HG03108 (cell line): Measurements from ENCODE around the gene EEFSEC.

Experiments
- ATAC-seq: cut with Tn5 transposase; IDR thresholded peaks from one replicate; pipeline ENCODE4 v1.9.1; 2021; ENCODE audit warnings: moderate library complexity; ENCODE audit not compliant: unreplicated experiment

The EEFSEC gene

GRCh38 chr3:128311441-128311844 lies 158.2 kb downstream of the EEFSEC start:
- no peak for ATAC-seq

- ATAC-seq: no peak
Measured at GRCh38 chr3:128312271-128312670, 159.0 kb downstream of the EEFSEC start.

- no peak for ATAC-seq
Measured at GRCh38 chr3:128313071-128313725, 159.9 kb downstream of the EEFSEC start.

GRCh38 chr3:128313935-128314334 lies 160.7 kb downstream of the EEFSEC start:
- no peak for ATAC-seq

- ATAC-seq: no peak
Measured at GRCh38 chr3:128315313-128315712, 162.0 kb downstream of the EEFSEC start.

- no peak for ATAC-seq
Measured at GRCh38 chr3:128316481-128316891, 163.2 kb downstream of the EEFSEC start.

- no peak for ATAC-seq
Measured at GRCh38 chr3:128317101-128317697, 163.9 kb downstream of the EEFSEC start.

- no peak for ATAC-seq
Measured at GRCh38 chr3:128317698-128318231, 164.5 kb downstream of the EEFSEC start.

- no peak for ATAC-seq
Measured at GRCh38 chr3:128318275-128318941, 165.1 kb downstream of the EEFSEC start.

GRCh38 chr3:128319107-128319506 lies 165.8 kb downstream of the EEFSEC start:
- ATAC-seq: no peak

GRCh38 chr3:128319741-128320141 lies 166.5 kb downstream of the EEFSEC start:
- no peak for ATAC-seq

- ATAC-seq: no peak
Measured at GRCh38 chr3:128320551-128321340, 167.5 kb downstream of the EEFSEC start.

GRCh38 chr3:128321418-128321817 lies 168.1 kb downstream of the EEFSEC start:
- no peak for ATAC-seq

- no peak for ATAC-seq
Measured at GRCh38 chr3:128322030-128323022, 169.0 kb downstream of the EEFSEC start.

GRCh38 chr3:128323206-128324081 lies 170.2 kb downstream of the EEFSEC start:
- no peak for ATAC-seq

GRCh38 chr3:128324911-128325592 lies 171.8 kb downstream of the EEFSEC start:
- ATAC-seq: no peak

- ATAC-seq: no peak
Measured at GRCh38 chr3:128326051-128326823, 173.0 kb downstream of the EEFSEC start.

- no peak for ATAC-seq
Measured at GRCh38 chr3:128327606-128328031, 174.3 kb downstream of the EEFSEC start.
